ENCODE data around the gene INAFM1.

Gene INAFM1

DNA sequence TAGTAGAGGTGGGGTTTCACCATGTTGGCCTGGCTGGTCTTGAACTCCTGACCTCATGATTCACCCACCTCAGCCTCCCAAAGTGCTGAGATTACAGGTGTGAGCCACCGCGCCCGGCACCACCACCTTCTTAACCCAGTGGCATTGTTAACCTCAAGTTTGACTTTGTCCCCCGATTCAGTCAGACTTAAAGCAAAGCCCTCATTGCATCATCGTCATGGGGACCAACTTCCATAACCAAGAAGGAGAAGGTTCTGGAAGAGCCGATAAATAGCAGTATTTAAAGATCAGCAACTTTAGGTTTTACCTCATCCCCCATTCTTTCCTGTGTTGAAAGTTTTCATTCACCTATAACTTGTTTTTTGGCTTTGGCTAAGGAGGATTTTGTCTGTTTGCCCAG lies 6.7 kb upstream of the INAFM1 start:
- Histone ChIP-seq H3F3A (ENCODE audit: insufficient read depth, low read length) (no peaks in the 10 kb centered on the region), H3K4me1 (ENCODE audit: insufficient read depth, low read length, severe bottlenecking) (peaks cover 8% of the 10 kb centered on the region), H3K27ac (ENCODE audit: low read depth, low read length, poor library complexity, severe bottlenecking) (no peak overlapping the region), H3K9ac (ENCODE audit: low read length) (no peak overlapping the region), H3K4me3 (ENCODE audit: low read depth, low read length, poor library complexity, severe bottlenecking) (no peak overlapping the region), H3K36me3 (ENCODE audit: insufficient read depth, low read length) (peaks cover 28% of the 10 kb centered on the region), H3K9me2 (ENCODE audit: low read depth, low read length) (no peaks in the 10 kb centered on the region), H2AFZ (ENCODE audit: low read length) (no peak overlapping the region), H3K79me2 (ENCODE audit: insufficient read depth, low read length) (no peaks in the 10 kb centered on the region), H3K4me2 (ENCODE audit: low read length) (no peak overlapping the region), H3K9me3 (ENCODE audit: low read length) (no peaks in the 10 kb centered on the region), H3K27me3 (ENCODE audit: insufficient read depth, low read length) (no peaks in the 10 kb centered on the region), H4K20me1 (ENCODE audit: insufficient read depth, low read length) (no peaks in the 10 kb centered on the region)
- TF ChIP-seq EZH2 (IDR thresholded peaks at IDR 0.05; ENCODE audit: borderline replicate concordance, low read length) (no peak), CTCF (IDR thresholded peaks at IDR 0.05; ENCODE audit: low read length) (no peak)

DNA sequence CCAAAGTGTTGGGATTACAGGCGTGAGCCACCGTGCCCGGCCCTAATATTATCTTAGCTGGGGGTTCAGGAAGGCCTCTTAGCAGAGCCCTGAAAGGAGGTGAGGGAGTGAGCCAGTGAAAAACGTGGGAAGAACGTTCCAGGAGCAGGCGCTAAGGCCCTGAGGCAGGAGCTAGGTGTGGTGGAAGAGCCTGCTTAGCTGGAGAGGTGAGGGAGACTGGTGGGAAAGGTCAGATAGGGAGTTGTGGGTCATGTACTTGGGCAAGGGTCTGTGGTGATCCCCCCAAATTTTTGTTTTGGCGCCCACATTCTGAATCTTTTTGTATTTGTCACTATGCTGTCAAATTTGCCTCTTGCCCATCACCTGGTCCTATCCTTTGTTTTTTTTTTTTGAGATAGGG lies 5.1 kb upstream of the INAFM1 start:
- no peaks in the 10 kb centered on the region for H3F3A ChIP-seq (ENCODE audit: insufficient read depth, low read length)
- TF ChIP-seq CTCF (IDR thresholded peaks at IDR 0.05; ENCODE audit: low read length) (no peak), EZH2 (IDR thresholded peaks at IDR 0.05; ENCODE audit: borderline replicate concordance, low read length) (no peak)
- no peak overlapping the region for H3K27ac ChIP-seq (ENCODE audit: low read depth, low read length, poor library complexity, severe bottlenecking)
- H3K4me1 ChIP-seq (ENCODE audit: insufficient read depth, low read length, severe bottlenecking) = peaks cover 11% of the 10 kb centered on the region
- no peak overlapping the region for H3K4me2 ChIP-seq (ENCODE audit: low read length)
- no peaks in the 10 kb centered on the region for H3K79me2 ChIP-seq (ENCODE audit: insufficient read depth, low read length)
- no peak overlapping the region for H3K9ac ChIP-seq (ENCODE audit: low read length)
- no peak overlapping the region for H3K4me3 ChIP-seq (ENCODE audit: low read depth, low read length, poor library complexity, severe bottlenecking)
- no peaks in the 10 kb centered on the region for H3K9me3 ChIP-seq (ENCODE audit: low read length)
- H4K20me1 ChIP-seq (ENCODE audit: insufficient read depth, low read length) = no peaks in the 10 kb centered on the region
- peaks cover 24% of the 10 kb centered on the region for H3K36me3 ChIP-seq (ENCODE audit: insufficient read depth, low read length)
- no peaks in the 10 kb centered on the region for H3K9me2 ChIP-seq (ENCODE audit: low read depth, low read length)
- no peak overlapping the region for H2AFZ ChIP-seq (ENCODE audit: low read length)
- H3K27me3 ChIP-seq (ENCODE audit: insufficient read depth, low read length) = no peaks in the 10 kb centered on the region

- H3K4me3 ChIP-seq (ENCODE audit: low read depth, low read length, poor library complexity, severe bottlenecking) = no peak overlapping the region
- no peaks in the 10 kb centered on the region for H3F3A ChIP-seq (ENCODE audit: insufficient read depth, low read length)
- H2AFZ ChIP-seq (ENCODE audit: low read length) = no peak overlapping the region
- no peak overlapping the region for H3K4me2 ChIP-seq (ENCODE audit: low read length)
- H3K79me2 ChIP-seq (ENCODE audit: insufficient read depth, low read length) = no peaks in the 10 kb centered on the region
- H4K20me1 ChIP-seq (ENCODE audit: insufficient read depth, low read length) = no peaks in the 10 kb centered on the region
- H3K4me1 ChIP-seq (ENCODE audit: insufficient read depth, low read length, severe bottlenecking) = peaks cover 15% of the 10 kb centered on the region
- H3K9me2 ChIP-seq (ENCODE audit: low read depth, low read length) = no peaks in the 10 kb centered on the region
- H3K36me3 ChIP-seq (ENCODE audit: insufficient read depth, low read length) = peaks cover 23% of the 10 kb centered on the region
- no peaks in the 10 kb centered on the region for H3K9me3 ChIP-seq (ENCODE audit: low read length)
- TF ChIP-seq EZH2 (IDR thresholded peaks at IDR 0.05; ENCODE audit: borderline replicate concordance, low read length) (no peak), CTCF (IDR thresholded peaks at IDR 0.05; ENCODE audit: low read length) (no peak)
- H3K27me3 ChIP-seq (ENCODE audit: insufficient read depth, low read length) = no peaks in the 10 kb centered on the region
- H3K27ac ChIP-seq (ENCODE audit: low read depth, low read length, poor library complexity, severe bottlenecking) = no peak overlapping the region
- no peak overlapping the region for H3K9ac ChIP-seq (ENCODE audit: low read length)
Measured at GRCh38 chr19:47270408-47270807, 4.3 kb upstream of the INAFM1 start.
